NCI-H1105 treated with DMSO at 0.1 percent for 48 hours (cell line): ENCODE results near the gene M1AP.
A peak's percentile ranks its signal among the peaks of the same experiment; 100 is the strongest.

Experiments
- DNase-seq: peaks from one replicate; lab custom pipeline; 2025; lab: John Stamatoyannopoulos, UW

The M1AP gene

GRCh38 chr2:74546004-74546403 is 102.1 kb downstream of the M1AP start:
- DNase-seq = no peak

- peak; percentile 3 for DNase-seq
Measured at GRCh38 chr2:74544634-74545033, 103.5 kb downstream of the M1AP start.

GRCh38 chr2:74542978-74543377 is 105.2 kb downstream of the M1AP start:
- DNase-seq = no peak

- no peak for DNase-seq
Measured at GRCh38 chr2:74540291-74540690, 107.8 kb downstream of the M1AP start.

- DNase-seq = no peak
Measured at GRCh38 chr2:74538881-74539339, 109.2 kb downstream of the M1AP start.

GRCh38 chr2:74537140-74537539 is 111.0 kb downstream of the M1AP start:
- DNase-seq = no peak

GRCh38 chr2:74536166-74536950 is 111.8 kb downstream of the M1AP start:
- no peak for DNase-seq

GRCh38 chr2:74535440-74535965 is 112.6 kb downstream of the M1AP start:
- DNase-seq = no peak

GRCh38 chr2:74534411-74534810 is 113.7 kb downstream of the M1AP start:
- DNase-seq = no peak

- no peak for DNase-seq
Measured at GRCh38 chr2:74533464-74533863, 114.7 kb downstream of the M1AP start.

GRCh38 chr2:74532222-74532621 is 115.9 kb downstream of the M1AP start:
- no peak for DNase-seq

GRCh38 chr2:74531666-74532065 is 116.5 kb downstream of the M1AP start:
- no peak for DNase-seq

GRCh38 chr2:74530239-74531187 is 117.6 kb downstream of the M1AP start:
- peak; percentile 10 for DNase-seq

- DNase-seq = peak; percentile 96
Measured at GRCh38 chr2:74529357-74530238, 118.5 kb downstream of the M1AP start, which contains the start of the genes AUP1 and HTRA2. AUP1 (minus strand) TSS chr2:74529706; CDS start chr2:74529629, 77 bp downstream. HTRA2 (plus strand) TSS chr2:74529933; CDS start chr2:74530007, 74 bp downstream.

- DNase-seq = no peak
Measured at GRCh38 chr2:74528600-74529356, 119.4 kb downstream of the M1AP start.

GRCh38 chr2:74527741-74528140 is 120.4 kb downstream of the M1AP start:
- no peak for DNase-seq

GRCh38 chr2:74526649-74527230 is 121.4 kb downstream of the M1AP start:
- DNase-seq = no peak

GRCh38 chr2:74525717-74526648 is 122.1 kb downstream of the M1AP start, which contains the start of gene DQX1:
DQX1 (minus strand) TSS chr2:74526231; CDS start chr2:74525729, 502 bp downstream.
- DNase-seq = peak; percentile 9
